GM15510 (cell line): Measurements from ENCODE around the gene CCDC85B.

Experiments
- POLR2A ChIP-seq: IDR thresholded peaks from 3 replicates; pipeline ENCODE4 v1.6.1; 2011; ENCODE audit warnings: borderline replicate concordance; ENCODE audit not compliant: insufficient read length; ENCODE audit errors: extremely low read depth

CCDC85B gene

GRCh38 chr11:65854852-65855837 is 35.3 kb upstream of the CCDC85B start:
- no peak for TF ChIP-seq POLR2A

DNA sequence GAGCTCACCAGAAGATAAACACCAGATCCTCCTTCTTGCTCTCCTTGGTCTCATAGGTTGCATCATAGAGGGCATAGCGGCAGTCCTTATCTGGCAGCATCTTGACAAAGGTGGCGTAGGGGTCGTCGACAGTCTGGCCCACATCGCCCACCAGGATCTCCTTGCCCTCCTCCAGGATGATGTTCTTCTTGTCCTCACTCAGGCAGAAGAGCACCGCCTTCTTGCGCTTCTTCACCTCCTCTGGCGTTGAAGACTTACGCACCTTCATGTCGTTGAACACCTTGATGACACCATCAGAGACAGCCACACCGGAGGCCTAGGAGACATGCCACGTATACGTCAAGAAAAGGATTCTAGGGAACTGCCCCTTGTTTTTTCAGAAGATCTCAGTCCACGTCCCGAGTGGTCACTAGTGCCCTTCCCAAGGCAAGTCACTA is 34.5 kb upstream of the CCDC85B start:
- TF ChIP-seq POLR2A, result no peak

DNA sequence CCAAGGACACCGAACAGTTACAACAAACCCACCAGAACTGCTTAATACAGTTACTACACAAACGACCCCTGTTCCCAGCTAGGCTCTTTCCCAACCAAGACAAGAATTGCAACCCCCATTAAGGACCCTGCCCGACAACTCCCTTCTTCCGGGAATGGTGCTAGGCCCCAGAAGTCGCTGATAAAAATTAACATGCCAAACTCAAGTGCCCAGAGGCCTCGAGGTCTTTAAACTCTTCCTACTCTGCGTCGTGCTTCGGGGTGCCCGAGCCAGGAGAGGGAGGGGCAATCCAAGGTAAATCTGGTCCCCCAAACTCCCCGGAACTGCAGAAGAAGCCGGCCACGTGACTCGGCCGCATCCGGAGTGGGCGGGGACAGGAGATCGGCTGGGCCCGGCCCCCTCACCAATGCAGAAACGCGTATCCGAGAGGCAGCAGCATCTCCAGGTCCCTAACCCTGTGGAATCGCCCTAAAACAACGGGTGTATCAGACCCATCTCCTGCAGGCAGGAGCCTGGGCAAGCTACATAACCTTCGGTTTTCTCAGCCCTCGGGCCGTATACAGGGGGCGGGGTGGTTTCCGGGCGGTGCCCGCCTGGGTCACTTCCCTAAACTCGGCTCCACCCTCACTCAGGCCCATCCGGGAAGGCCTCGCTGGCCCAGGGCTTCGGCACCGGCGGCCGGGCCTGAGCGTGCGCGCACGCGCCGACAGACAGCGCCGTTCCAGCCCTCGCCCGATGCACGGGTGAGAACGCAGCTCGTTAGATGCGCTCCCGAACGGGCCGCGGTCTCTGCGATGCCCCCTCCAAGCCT is 33.6 kb upstream of the CCDC85B start:
- peak; percentile 70 for TF ChIP-seq POLR2A

DNA sequence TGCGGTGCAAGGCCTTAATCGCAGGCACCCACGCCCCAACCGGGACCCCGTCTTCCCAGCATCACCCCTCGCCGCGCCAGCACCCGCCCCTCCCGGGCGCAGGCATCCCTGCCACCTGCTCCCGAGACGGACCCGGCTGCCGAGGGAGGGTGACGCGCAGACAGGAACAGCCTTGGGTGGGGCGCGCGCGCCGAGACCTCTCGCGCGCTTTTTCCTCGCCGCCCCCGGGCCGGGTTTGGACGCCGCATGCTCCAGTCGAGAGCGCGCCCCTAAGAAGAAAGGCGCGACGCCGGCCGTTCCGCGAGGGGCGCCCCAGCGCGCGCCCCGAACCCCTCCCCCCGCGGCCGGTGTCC is 33.0 kb upstream of the CCDC85B start:
- TF ChIP-seq POLR2A, result no peak

GRCh38 chr11:65857853-65858680 is 32.4 kb upstream of the CCDC85B start, which contains the start of gene CFL1:
Gene CFL1 (minus strand): TSS chr11:65858180. CDS start chr11:65858099, 81 bp downstream.
- TF ChIP-seq POLR2A, result peak; percentile 99

GRCh38 chr11:65858681-65859087 is 31.8 kb upstream of the CCDC85B start:
- no peak for TF ChIP-seq POLR2A

GRCh38 chr11:65859095-65859811 is 31.2 kb upstream of the CCDC85B start:
- TF ChIP-seq POLR2A, result peak; percentile 98

GRCh38 chr11:65859812-65860277 is 30.6 kb upstream of the CCDC85B start:
- TF ChIP-seq POLR2A, result no peak

DNA sequence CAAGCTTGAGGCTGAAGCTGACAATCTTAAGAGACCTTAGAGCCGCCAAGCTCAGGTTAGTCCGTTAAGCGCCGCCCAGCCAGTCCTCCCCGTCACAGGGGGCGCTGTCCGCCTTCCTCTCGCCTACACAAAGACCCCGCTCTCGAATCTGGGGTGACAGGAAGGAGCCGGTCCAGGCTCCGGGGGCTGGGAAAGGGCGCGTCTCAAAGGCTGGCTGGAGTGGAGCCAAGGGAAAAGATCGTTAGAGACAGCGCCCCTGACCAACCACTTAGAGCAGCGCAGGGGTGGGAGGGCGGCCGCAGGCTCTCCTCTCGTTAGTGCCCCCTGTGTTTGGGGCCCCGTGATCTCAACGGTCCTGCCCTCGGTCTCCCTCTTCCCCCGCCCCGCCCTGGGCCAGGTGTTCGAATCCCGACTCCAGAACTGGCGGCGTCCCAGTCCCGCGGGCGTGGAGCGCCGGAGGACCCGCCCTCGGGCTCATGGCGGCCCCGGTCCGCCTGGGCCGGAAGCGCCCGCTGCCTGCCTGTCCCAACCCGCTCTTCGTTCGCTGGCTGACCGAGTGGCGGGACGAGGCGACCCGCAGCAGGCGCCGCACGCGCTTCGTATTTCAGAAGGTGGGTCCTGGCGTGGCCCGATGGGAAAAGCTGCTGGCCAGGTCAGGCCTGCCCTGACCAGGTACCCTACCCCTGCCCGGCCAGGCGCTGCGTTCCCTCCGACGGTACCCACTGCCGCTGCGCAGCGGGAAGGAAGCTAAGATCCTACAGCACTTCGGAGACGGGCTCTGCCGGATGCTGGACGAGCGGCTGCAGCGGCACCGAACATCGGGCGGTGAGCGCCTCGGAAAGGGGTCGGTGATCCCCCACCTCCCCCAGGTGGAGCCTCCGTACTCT is 30.0 kb upstream of the CCDC85B start, which contains the start of gene MUS81:
Gene MUS81 (plus strand): TSS at position 156 of the 887 bp plus-strand sequence. CDS start 321 bp downstream, at position 477.
- peak; percentile 69 for TF ChIP-seq POLR2A

GRCh38 chr11:65861165-65861505 is 29.3 kb upstream of the CCDC85B start:
- no peak for TF ChIP-seq POLR2A

DNA sequence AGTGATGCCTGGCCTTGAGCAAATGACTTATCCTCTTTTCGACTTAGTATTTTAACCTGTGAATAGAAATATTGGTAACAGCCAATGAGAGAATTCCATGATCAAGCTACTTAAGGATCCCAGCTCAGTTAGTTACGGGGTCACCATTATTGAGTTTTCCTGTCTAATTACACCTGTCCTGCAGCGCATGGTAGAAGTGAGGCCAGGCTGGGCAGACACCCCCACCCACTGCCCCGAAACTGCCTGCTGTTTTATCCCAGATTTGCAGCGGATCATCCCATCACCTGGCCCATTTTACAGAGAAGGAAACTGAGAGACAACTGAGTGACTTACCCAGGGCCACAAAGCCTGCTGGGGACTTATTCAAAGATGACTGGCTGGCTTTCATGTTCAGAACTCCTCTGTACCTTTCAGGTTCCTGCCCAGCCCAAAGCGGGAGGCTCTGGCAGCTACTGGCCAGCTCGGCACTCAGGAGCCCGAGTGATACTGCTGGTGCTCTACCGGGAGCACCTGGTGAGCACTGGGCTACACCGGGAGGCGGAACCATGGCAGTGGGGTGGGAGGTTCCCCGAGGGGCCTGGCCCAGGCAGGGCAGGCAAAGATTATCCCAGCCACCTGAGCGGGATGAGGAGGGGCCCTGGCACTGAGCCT is 28.8 kb upstream of the CCDC85B start:
- no peak for TF ChIP-seq POLR2A

DNA sequence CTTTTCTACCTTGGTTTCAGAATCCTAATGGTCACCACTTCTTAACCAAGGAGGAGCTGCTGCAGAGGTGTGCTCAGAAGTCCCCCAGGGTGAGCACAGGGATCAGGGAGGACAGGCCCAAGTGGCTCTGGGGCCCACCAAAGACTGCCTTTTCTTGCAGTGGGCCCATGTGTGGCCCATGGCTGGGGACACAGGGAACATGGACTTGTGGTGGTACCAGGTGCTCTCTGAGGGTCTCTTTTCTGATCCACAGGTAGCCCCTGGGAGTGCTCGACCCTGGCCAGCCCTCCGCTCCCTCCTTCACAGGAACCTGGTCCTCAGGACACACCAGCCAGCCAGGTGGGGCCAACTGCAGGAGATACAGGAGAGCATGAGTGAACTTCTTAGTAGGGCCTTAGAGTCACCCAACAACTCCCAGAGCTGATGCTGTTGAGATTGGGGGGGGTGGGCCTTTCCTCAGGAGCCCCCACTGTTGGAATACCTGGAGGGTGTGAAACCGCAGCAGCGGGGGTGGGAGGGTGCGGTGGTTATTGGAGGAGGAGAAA is 28.2 kb upstream of the CCDC85B start:
- no peak for TF ChIP-seq POLR2A
